HEK293T (cell line): ENCODE results near the gene HMX3.

ENCODE experiments used
- ARNT ChIP-seq: fragments of 450-650 bp; IDR thresholded peaks from 2 replicates; pipeline ENCODE4 v1.6.1; 2017; ENCODE audit warnings: mild to moderate bottlenecking
- FOXK2 ChIP-seq: fragments of 450-650 bp; IDR thresholded peaks from 2 replicates; pipeline ENCODE4 v1.6.1; 2016; ENCODE audit warnings: mild to moderate bottlenecking
- FOXM1 ChIP-seq: fragments of 450-650 bp; IDR thresholded peaks from 2 replicates; pipeline ENCODE4 v1.6.1; 2017; ENCODE audit warnings: mild to moderate bottlenecking, borderline replicate concordance
- L3MBTL2 ChIP-seq: fragments of 450-650 bp; conservative IDR thresholded peaks from 2 replicates; pipeline ENCODE4 v1.6.1; 2016; ENCODE audit warnings: mild to moderate bottlenecking
- PKNOX1 ChIP-seq: fragments of 450-650 bp; IDR thresholded peaks from 2 replicates; pipeline ENCODE4 v1.6.1; 2016
- SUZ12 ChIP-seq: fragments of 450-650 bp; IDR thresholded peaks from 2 replicates; pipeline ENCODE4 v1.6.1; 2016; ENCODE audit warnings: mild to moderate bottlenecking

- TF ChIP-seq FOXM1 = no peak
- no peak for TF ChIP-seq FOXK2
- TF ChIP-seq ARNT = no peak
- no peak for TF ChIP-seq SUZ12
- no peak for TF ChIP-seq L3MBTL2
- TF ChIP-seq PKNOX1 = no peak
Observed at GRCh38 chr10:123156078-123156477, 20.3 kb downstream of the HMX3 start.
